Measurements from ENCODE around the gene SNAI3. TPM values are rescaled to one million over a fixed set of nuclear protein-coding genes. Genes with fewer than 3 reads are reported as not detected.

SNAI3 gene
- total RNA-seq, 1 donor from 2014 or later = 2.7 TPM

DNA sequence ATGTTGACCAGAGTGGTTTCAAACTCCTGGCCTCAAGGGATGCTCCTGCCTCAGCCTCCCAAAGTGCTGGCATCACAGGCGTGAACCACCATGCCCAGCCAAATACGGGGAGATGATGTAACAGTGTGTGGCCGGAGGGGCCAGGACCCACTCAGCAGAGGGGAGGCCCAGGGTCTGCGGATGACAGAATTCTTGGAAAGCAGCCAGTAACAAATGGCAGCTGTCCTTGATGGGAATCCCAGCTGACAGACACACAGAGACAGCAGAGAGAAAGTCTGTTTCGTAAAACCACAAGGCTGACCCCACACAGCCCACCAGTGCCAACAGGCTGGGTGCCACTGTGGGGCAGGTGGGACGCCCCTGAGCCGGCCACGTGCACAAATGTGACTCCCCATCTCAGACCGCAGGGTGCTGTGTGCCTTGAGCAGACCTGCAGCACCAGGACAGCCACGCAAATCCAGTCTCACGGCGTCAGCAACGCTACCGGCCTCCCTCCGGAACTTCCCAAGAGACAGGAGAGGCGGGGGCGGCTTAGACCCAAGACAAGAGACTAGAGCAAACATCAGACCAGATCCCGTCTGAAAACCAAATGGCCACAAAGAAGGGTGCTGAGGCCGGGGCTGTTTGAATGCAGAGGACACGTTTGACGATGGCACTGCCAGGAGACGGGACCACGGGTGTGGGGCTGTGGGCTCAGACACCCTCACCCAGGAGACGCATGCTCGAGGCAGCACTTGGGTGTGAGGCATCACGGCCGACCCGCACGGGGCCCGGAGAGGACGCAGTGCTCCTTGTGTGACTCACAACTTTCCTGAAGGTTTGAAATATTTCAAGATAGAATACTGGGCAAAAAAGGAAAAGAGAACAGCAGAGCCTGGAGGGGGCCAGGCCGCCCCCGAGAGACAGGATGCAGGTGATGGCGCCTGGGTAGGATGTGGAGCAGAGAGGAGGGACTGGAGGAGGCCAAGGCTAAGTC, 44.6 kb upstream of the SNAI3 start:
- Mint-ChIP-seq H3K27ac (no peak overlapping the region), H3K4me3 (no peak overlapping the region), H3K27me3 (no peaks in the 10 kb centered on the region), H3K9me3 (no peaks in the 10 kb centered on the region), H3K4me1 (no peaks in the 10 kb centered on the region), H3K36me3 (ENCODE audit: low read depth) (peaks cover 47% of the 10 kb centered on the region)
- TF ChIP-seq, protein P1, sequence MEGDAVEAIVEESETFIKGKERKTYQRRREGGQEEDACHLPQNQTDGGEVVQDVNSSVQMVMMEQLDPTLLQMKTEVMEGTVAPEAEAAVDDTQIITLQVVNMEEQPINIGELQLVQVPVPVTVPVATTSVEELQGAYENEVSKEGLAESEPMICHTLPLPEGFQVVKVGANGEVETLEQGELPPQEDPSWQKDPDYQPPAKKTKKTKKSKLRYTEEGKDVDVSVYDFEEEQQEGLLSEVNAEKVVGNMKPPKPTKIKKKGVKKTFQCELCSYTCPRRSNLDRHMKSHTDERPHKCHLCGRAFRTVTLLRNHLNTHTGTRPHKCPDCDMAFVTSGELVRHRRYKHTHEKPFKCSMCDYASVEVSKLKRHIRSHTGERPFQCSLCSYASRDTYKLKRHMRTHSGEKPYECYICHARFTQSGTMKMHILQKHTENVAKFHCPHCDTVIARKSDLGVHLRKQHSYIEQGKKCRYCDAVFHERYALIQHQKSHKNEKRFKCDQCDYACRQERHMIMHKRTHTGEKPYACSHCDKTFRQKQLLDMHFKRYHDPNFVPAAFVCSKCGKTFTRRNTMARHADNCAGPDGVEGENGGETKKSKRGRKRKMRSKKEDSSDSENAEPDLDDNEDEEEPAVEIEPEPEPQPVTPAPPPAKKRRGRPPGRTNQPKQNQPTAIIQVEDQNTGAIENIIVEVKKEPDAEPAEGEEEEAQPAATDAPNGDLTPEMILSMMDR (IDR thresholded peaks at IDR 0.05) = no peak
- CTCF ChIA-PET = no interaction called here
- intact Hi-C loops (cut with micrococcal nuclease) = no loop called here
- POLR2A ChIA-PET = interaction anchor here (0.8 kb wide), 1 partner anchor 183 kb away, joined by 7 read pairs; no protein-coding TSS in a partner anchor
- ATAC-seq (ENCODE audit: low read depth) (no peak), DNase-seq (no peak)

DNA sequence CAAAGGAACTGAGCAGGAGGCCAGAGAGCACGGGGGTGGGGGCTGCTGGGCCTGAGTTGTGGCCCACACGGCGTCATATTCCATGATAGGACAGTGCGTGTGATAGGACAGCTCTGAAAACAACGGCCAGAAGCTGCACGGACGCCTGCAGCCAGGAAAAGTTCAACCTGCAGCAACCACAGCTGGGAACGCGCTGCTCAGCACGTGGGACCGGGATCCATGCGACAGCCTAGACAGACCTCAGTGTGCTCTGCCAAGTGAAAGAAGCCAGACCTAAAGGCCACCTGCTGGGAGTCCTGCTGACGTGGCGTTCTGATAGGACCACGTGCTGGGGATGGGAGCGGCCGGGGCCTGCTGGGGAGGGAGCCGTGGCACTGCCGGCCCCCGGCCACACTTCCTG, 41.6 kb upstream of the SNAI3 start:
- POLR2A ChIA-PET = no interaction called here
- DNase-seq = no peak
- Mint-ChIP-seq H3K36me3 (ENCODE audit: low read depth) (peaks cover 46% of the 10 kb centered on the region), H3K4me3 (no peak overlapping the region), H3K9me3 (no peaks in the 10 kb centered on the region), H3K27ac (no peak overlapping the region), H3K27me3 (no peaks in the 10 kb centered on the region), H3K4me1 (no peaks in the 10 kb centered on the region)
- TF ChIP-seq, protein P1 (IDR thresholded peaks at IDR 0.05) = no peak
- CTCF ChIA-PET = no interaction called here
- ATAC-seq (ENCODE audit: low read depth) = no peak
- intact Hi-C loops (cut with micrococcal nuclease) = no loop called here

DNA sequence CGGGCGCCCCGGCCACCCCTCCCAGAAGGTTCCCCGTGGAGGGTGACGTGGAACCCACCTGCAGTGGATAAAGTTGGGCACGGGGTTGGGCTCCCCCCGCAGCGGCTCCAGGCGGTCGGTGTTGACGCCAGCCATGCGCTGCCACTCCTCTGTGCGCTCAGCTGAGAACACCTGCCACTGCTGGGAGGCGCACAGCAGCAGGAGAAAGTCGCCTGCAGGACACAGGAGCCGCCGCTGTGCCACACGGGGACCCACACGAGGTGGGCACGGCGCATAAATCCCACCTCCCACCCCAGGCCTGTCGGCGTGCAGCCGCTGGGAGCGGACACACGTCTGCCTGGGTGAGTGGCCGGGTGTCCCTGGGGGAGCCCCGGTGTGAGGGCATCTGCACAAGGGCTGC, 40.7 kb upstream of the SNAI3 start:
- Mint-ChIP-seq H3K9me3 (no peaks in the 10 kb centered on the region), H3K4me3 (no peak overlapping the region), H3K4me1 (no peaks in the 10 kb centered on the region), H3K27ac (no peak overlapping the region), H3K27me3 (no peaks in the 10 kb centered on the region), H3K36me3 (ENCODE audit: low read depth) (peaks cover 50% of the 10 kb centered on the region)
- DNase-seq (no peak), ATAC-seq (ENCODE audit: low read depth) (no peak)
- intact Hi-C loops (cut with micrococcal nuclease) = no loop called here
- TF ChIP-seq, protein P1 (IDR thresholded peaks at IDR 0.05) = no peak
- ChIA-PET POLR2A (no interaction called here), CTCF (no interaction called here)

DNA sequence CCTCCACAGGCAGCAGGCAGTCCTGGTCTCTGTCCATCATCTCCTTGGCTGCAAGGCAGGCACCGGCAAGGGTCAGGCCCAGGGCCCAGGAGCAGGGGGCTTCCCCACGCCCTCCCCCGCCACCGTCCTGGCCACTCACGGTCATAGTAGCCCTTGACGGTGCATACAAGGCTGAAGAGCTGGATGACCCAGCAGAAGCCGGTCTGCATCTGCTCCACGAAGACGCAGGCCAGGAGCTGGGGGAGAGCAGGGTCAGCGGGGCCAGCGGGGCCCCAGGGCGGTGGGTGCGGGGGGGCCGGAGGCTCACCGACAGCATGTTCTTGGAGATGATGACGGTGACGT, 40.1 kb upstream of the SNAI3 start:
- H3K27ac Mint-ChIP-seq = no peak overlapping the region
- ChIA-PET POLR2A (no interaction called here), CTCF (no interaction called here)
- intact Hi-C loops (cut with micrococcal nuclease) = no loop called here
- DNase-seq (no peak), ATAC-seq (ENCODE audit: low read depth) (no peak)
- no peaks in the 10 kb centered on the region for H3K4me1 Mint-ChIP-seq
- H3K4me3 Mint-ChIP-seq = no peak overlapping the region
- no peaks in the 10 kb centered on the region for H3K9me3 Mint-ChIP-seq
- TF ChIP-seq, protein P1 (IDR thresholded peaks at IDR 0.05) = no peak
- peaks cover 53% of the 10 kb centered on the region for H3K36me3 Mint-ChIP-seq (ENCODE audit: low read depth)
- no peaks in the 10 kb centered on the region for H3K27me3 Mint-ChIP-seq

DNA sequence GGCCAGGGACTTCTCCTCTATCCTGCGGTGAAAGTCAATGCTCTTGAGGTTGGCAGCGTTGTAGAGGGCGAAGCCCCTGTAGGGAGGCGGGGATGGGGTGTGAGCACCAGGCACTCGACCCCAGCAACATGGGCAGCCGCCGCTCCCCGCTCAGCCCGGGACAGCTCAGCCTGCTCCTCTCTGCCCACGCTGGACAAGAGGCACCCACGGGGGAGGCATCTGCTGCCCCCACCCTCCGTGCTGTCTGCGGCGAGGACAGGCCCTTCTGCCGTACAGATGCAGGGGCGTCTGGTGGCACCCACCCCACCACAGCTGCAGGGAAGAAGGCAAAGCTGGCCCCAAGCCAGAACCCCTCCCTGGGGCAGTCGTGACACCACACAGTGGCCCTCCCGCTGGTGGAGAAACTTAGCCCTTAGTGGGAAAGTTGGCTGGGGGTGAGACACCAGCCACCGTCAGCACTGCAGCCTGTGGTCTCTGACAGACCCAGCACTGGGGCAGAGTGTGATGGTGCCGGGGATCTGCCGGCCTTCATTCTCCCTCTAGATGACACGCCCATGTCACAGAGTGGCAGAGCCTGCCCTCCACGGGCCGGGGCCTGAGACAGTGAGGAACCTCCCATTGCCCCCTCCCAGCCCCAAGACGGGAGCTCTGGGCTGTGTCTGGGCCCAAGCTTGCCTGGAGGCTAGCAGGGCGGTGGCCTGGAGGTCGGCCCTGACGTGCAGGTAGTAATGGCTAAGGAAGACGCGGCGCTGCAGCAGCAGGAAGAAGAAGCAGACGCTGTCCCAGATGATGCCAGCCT, 39.5 kb upstream of the SNAI3 start:
- no peak overlapping the region for H3K4me3 Mint-ChIP-seq
- CTCF ChIA-PET = no interaction called here
- intact Hi-C loops (cut with micrococcal nuclease) = no loop called here
- DNase-seq (no peak), ATAC-seq (ENCODE audit: low read depth) (no peak)
- H3K4me1 Mint-ChIP-seq = no peaks in the 10 kb centered on the region
- H3K27ac Mint-ChIP-seq = no peak overlapping the region
- no peaks in the 10 kb centered on the region for H3K9me3 Mint-ChIP-seq
- TF ChIP-seq, protein P1 (IDR thresholded peaks at IDR 0.05) = no peak
- H3K36me3 Mint-ChIP-seq (ENCODE audit: low read depth) = peaks cover 53% of the 10 kb centered on the region
- H3K27me3 Mint-ChIP-seq = no peaks in the 10 kb centered on the region
- POLR2A ChIA-PET = no interaction called here
